HG03095 (cell line): ENCODE measurements around the gene HSF4.
"Not testable (repeated sequence)": the region's sequence is repeated elsewhere in the genome, so short reads cannot be mapped to it uniquely, and the experiment has no call there.

ENCODE experiments used
- ATAC-seq: cut with Tn5 transposase; IDR thresholded peaks from one replicate; pipeline ENCODE4 v1.9.1; 2021; ENCODE audit warnings: moderate library complexity; ENCODE audit not compliant: unreplicated experiment

The HSF4 gene, protein sequence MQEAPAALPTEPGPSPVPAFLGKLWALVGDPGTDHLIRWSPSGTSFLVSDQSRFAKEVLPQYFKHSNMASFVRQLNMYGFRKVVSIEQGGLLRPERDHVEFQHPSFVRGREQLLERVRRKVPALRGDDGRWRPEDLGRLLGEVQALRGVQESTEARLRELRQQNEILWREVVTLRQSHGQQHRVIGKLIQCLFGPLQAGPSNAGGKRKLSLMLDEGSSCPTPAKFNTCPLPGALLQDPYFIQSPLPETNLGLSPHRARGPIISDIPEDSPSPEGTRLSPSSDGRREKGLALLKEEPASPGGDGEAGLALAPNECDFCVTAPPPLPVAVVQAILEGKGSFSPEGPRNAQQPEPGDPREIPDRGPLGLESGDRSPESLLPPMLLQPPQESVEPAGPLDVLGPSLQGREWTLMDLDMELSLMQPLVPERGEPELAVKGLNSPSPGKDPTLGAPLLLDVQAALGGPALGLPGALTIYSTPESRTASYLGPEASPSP

DNA sequence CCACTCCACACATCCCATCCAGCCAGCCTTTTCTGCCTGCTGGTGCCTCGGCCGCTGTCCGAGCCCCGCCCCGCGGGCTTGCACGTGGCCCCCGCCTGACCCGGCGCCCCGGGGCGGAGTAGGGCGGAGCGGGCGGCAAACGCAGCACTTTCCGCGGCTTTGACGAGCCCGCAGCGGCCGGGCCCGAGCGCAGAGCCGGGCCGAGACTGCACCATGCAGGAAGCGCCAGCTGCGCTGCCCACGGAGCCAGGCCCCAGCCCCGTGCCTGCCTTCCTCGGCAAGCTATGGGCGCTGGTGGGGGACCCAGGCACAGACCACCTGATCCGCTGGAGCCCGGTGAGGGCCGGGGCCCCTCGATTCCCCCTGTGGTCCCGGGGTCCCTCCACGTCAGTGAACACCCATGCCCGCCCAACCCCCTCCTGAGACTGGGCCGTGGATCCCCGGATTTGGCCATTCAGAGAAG lies at the start of gene HSF4:
HSF4 (plus strand) TSS at position 147 of the 463 bp plus-strand sequence; CDS start at position 214, 67 bp downstream.
- no peak for ATAC-seq

- ATAC-seq: no peak
Measured at GRCh38 chr16:67114793-67115192, 49.8 kb upstream of the HSF4 start.

GRCh38 chr16:67115639-67116038 lies 48.9 kb upstream of the HSF4 start:
- ATAC-seq: no peak

- ATAC-seq: no peak
Measured at GRCh38 chr16:67116388-67117311, 47.9 kb upstream of the HSF4 start.

GRCh38 chr16:67117716-67118115 lies 46.8 kb upstream of the HSF4 start:
- no peak for ATAC-seq

- ATAC-seq: no peak
Measured at GRCh38 chr16:67120025-67120424, 44.5 kb upstream of the HSF4 start.

- not testable (repeated sequence) for ATAC-seq
Measured at GRCh38 chr16:67122799-67123198, 41.7 kb upstream of the HSF4 start.

GRCh38 chr16:67128417-67128816 lies 36.1 kb upstream of the HSF4 start:
- no peak for ATAC-seq

DNA sequence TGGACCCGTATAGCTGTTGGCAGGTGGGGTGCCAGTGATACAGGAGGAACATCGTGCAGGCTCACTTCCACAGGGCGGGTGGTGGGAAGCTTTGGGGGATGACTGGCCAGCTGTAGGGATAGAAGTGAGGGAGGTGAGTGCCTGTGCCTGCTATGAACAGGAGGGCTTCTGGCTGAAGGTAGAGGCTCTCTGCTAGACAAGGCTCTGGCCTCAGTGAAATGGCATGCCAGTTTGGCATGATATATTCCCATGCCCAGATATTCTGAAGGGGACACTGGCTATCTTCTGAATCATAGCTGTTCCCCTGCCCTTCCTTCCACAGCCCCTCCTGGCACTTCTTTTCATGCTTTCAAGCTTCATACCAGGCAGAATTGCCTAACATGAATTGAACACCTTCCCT lies 35.7 kb upstream of the HSF4 start:
- ATAC-seq: no peak

DNA sequence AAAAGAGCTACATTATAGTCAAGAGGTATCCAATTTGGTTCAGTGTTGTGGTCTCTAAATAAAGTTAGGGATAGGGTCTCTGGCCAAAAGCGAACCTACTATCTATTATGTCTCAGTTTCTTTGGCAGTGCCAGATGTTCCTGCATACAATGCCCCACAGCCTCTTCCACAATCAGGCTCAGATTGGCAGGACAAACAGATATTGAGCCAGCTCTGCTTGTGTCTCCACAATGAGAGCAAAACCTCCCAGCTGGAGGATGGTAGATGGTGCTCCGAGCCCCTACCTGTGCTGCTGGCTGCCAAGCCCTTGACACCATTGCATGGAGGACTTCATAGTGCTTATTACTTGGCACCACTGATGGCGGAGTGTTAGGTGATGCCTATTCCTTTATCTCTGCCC lies 35.1 kb upstream of the HSF4 start:
- ATAC-seq: no peak

GRCh38 chr16:67137605-67138004 lies 26.9 kb upstream of the HSF4 start:
- ATAC-seq: no peak

GRCh38 chr16:67141391-67141790 lies 23.2 kb upstream of the HSF4 start:
- no peak for ATAC-seq

GRCh38 chr16:67142342-67142741 lies 22.2 kb upstream of the HSF4 start:
- no peak for ATAC-seq

- no peak for ATAC-seq
Measured at GRCh38 chr16:67144943-67145342, 19.6 kb upstream of the HSF4 start.

DNA sequence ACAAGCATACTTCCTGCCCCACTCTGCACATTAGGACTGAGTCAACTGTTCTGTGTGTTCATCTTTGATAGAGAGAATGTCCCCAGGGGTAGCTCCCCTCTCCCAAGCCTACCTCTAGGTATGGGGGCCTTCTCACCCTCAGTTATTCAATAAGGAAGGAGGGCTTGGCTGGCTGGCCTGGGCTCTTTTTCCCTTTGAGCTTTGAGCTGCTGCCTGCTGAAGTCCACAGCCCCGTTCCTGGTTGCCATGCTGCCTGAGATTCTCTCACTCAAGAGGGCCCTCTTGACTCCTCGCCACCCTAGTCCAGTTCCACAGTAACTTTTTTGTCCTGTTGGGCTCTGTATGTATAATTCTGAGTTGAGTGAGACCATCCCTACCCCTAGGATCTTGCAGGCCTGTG lies 18.8 kb upstream of the HSF4 start:
- no peak for ATAC-seq

- no peak for ATAC-seq
Measured at GRCh38 chr16:67146523-67147357, 17.8 kb upstream of the HSF4 start.

GRCh38 chr16:67147437-67148140 lies 17.0 kb upstream of the HSF4 start:
- ATAC-seq: no peak

DNA sequence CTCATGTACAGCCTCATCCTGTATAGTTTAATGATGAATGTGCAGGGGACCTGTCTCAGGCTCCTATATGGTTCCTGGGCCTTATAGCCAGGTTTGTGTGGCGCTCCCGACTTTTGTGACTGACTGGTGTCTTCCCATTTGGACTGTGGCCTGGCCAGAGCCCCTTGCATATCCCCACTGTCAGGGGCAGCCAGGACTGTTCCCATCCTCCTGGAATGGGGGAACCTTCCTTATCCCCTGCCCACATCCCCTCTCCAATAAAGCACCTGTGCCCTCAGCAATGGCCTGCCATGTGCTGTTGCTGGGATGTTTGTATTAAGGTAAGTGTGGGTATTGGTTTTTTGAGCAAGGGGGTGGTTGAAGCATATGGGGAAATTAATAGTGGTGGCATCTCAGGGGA lies 16.3 kb upstream of the HSF4 start:
- no peak for ATAC-seq

DNA sequence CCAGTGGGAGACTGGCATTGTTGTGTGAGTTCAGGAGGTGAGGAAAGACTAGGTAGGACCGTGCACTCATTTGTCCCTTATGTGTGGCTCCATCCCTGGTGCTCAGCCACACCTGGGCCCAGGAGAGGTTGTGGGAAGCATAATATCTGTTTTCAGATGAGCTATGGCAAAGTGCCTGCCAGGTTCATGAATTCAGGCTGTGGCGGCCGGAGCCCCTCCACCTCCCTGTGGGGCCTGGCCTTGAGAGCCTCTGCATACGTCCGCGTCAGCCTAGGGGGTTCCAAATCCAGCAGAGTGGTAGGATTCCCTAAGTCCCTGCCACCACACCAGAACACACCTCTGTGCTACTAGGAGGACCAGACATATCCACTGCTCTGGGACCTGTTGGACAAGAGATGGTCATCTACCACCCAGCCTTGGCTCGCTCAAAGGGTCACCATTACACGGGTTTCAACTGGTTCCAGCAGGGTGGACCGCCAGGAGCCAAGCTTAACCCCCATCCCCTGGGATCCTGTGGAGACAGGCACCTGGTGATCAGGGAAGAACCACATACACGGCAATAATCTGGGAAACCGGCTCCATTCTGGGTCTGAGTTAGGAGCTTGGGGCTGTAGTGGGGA lies 15.8 kb upstream of the HSF4 start:
- no peak for ATAC-seq
